Hindlimb muscle (tissue), 1 donor: Measurements from ENCODE around the gene SIL1. TPM values are rescaled to one million over a fixed set of nuclear protein-coding genes. Genes with fewer than 3 reads are reported as not detected.
A peak's percentile ranks its signal among the peaks of the same experiment; 100 is the strongest.
"Not testable (repeated sequence)": the region's sequence is repeated elsewhere in the genome, so short reads cannot be mapped to it uniquely, and the experiment has no call there.

Source experiments
- DNase-seq: peaks from one replicate; pipeline ENCODE4 v3.0.0-alpha.2; 2013
- polyA plus RNA-seq: library from polyadenylated mRNA; unstranded; fragments of 120-200 nt; gene quantifications from one replicate; pipeline ENCODE4 v1.2.1, GENCODE V29; 2013; ENCODE audit not compliant: insufficient read length

The SIL1 gene
- polyA plus RNA-seq, 1 donor: 27.9 TPM

DNA sequence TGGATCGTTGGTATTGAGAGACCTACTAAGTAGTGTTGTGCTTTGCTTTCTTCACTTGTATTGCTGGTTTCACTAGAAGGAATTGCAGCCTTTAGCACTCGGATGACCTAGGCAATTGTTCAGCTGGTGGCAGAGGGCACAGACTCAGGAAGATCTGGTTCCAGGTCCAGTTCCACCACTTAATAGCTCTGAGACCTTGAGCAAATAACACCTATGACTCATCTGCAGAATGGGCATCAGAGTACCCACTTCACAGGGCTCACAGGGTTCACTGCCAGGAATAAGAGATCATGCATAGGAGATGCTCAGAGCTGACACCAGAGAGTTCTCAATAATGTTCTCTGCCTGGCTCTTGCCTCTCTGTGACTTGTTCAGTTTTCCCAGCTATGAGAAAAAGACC, 133.6 kb downstream of the SIL1 start:
- DNase-seq: no peak

DNA sequence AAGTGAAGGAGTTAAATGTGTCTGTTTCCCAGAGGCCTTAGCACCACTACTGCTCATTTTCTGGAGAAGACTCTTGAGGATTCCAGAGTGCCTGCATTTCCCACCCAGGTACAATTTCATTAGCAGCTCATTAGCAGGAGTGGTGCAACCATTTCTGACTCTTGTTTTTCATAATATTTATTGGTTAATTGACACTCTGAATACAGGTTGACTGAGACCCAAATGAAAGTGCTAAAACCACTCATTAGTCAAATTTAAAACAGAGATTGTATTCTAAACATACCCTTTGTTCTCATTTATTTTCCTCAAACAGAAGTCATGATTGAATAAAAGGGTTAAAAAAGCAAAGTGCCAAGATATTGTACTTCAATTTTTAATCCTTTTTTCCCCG, 134.5 kb downstream of the SIL1 start:
- DNase-seq: no peak

DNA sequence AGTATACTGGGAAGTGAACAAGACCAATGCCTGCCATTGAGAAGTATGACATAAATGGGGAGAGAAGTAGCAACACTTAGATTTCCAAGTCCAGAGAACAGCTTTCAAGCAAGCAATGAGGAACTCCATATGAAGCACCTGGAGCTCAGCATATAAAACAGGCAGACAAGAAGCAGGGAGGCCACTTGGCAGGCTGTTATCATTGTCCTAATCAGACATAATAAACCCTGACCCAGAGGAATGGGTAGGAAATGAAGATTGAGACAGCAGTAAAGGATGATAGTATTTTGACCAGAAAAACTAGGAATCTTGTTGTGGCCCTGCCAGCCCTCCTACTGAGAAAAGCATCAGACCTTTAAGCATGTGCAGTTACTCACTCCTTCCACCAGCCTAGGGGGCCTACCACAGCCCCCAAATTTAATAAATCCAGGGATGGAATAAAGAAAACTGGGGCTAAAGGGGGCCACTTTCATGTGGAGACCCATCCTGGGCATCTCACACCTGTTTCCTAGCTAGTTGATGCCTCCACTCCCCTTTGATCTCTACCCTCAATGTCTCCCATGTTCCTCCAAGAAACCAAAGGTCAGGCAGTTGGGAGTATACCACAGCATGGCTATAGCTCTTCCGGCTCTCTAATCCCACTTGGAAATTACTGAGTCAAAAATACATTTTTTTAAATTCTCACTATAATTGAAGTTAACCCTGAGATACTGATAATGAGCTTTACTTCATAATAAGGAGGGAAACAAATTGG, 135.1 kb downstream of the SIL1 start:
- no peak for DNase-seq

DNA sequence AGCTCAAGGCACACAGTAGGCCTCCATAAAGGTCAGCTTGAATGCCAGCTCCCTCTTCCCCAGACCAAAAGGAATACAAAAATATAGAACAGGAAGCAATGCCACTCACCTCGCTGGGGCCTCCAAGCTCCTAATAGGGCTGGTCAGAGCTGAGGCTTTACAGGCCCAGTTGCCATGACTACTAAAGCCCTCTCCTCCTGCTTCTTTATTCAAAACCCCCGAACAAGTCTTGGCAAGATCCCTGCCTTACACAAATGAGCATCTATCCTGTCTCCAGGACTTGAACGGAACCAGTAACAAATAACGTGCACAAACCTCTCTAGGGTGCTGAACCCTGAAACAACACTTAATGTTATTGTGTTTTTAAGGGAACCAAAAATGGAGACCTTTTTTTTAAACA, 136.3 kb downstream of the SIL1 start:
- DNase-seq: no peak

DNA sequence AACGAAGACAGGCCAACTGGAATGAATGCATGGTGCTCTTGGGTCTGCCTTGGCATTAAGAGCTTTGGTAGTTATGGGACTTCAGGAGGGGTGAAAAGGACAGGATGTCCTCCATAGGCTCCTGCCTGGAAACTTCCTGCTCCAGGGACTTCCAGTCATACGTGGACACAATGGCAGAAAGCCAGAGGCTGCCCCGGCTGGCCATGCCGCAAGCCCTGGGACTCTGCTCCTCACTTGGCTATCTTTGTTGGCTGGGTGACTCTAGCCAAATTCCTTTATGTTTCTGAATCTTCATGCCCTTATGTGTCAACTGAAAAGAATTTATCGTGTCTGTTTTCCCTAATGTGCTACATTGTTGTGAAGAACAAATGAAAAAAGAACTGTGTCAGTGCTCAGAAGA, 136.9 kb downstream of the SIL1 start:
- DNase-seq: peak; percentile 13

DNA sequence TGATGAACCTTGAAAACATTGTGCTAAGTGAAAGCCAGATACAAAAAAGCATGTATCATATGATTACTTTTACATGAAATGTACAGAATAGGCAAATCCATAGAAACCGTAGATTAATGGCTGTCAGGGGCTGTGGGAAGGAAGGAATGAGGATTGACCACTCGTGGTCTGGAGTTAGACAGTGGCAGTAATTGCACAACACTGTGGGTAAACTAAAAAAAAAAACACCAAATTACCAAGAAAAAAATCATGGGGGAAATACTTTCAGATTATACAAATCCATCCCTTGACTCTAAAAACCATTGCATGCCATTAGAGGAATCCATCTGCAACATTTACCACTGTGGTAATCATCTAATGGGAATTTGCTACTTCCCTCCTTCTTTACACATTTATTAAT, 140.0 kb downstream of the SIL1 start:
- no peak for DNase-seq

DNA sequence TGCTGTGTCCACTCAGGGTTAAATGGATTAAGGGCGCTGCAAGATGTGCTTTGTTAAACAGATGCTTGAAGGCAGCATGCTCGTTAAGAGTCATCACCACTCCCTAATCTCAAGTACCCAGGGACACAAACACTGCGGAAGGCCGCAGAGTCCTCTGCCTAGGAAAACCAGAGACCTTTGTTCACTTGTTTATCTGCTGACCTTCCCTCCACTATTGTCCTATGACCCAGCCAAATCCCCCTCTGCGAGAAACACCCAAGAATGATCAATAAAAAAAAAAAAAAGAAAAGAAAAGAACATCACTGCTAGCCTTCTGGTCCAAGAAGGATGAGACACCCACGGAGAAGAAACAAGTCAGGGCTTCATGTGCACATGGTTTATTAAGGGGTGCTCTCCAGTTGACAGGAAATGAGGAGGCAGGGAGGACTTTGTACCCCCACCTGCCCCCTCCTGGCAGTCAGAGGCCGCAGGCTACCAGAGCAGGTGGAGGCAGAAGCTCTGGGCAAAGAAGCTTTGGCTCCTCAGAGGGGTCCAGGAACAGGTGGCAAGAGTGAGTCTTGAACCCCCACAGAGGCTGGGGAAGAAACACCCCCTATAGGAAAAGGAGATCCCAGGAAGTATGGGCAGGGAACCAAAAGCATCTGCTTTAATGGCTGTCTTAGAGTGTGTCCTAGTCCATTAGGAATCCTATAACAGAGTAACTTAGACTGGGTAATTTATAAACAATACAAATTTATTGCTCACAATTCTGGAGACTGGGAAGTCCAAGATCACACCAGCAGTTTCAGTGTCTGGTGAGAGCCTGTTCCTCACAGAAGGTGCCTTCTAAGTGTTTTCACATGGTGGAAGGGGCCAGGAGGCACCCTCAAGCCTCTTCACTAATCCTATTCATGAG, 140.9 kb downstream of the SIL1 start:
- not testable (repeated sequence) for DNase-seq

DNA sequence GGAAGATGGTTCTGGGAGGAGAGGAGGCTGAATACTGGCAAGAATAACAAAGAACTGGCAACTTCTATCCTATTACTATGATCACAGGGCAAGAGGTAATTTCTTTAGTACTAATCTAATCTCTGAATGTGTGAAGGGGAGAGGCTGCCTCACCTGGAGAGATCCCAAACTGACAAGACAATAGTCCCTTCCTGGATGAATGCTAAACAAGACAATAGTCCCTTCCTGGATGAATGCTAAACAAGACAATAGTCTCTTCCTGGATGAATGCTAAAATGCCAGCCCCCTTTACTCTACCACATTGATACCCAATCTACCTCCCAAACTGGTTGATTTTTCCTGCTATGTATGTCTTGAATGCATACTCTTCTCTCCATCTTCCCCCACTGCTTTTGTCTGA, 145.2 kb downstream of the SIL1 start:
- no peak for DNase-seq

DNA sequence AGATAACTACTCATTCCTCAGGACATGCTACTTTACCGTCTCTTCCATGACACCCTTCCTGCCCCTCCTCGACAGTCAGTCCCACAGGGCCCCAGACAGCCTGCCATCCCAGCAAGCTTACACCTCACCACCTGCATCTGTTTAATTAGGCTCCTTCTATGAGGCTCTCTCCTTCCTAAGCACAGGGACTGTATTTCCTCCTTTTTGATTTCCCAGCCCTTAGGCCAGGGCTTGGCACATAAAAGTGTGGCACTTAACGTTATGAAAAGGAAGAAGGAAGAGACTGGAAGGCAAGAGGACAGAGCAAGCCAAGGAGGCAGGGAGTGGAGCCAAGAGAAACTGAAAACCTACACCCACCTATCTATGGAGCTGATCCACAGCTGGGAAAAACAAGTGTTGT, 146.8 kb downstream of the SIL1 start:
- no peak for DNase-seq

DNA sequence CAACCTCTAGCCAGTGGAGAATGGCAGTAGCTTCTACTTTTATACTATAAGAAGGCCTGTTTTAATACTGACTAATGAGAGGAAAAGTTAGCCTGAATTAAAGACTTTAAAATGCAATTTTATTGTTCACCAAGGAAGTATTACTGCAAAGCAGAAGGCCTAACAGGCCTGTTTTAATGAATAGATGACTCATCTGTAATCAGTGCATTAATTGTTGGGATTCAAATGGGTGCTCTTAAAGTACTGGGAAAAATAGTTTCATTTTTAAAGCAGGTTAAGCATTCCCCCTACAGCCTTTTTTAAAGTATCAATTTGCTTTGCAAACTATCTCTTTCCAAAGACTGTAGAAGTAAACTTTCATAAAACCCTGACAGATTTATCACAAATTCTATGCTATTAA, 147.7 kb downstream of the SIL1 start:
- no peak for DNase-seq

DNA sequence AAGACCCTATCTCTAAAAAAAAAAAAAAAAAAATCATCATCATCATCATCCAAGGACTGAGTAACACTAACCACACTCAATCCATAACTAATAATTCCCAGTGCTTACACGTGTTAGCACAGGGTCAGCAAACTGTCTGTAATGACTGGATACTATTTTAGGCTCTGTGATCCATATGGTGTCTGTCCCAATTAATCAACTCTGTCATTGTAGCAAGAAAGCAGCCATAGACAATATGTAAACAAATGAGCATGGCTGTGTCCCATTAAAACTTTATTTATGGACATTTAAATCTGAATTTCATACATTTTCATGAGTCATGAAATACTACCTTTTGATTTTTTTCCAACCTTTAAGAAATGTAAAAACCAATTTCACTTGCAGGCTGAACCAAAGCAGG, 148.4 kb downstream of the SIL1 start:
- no peak for DNase-seq

DNA sequence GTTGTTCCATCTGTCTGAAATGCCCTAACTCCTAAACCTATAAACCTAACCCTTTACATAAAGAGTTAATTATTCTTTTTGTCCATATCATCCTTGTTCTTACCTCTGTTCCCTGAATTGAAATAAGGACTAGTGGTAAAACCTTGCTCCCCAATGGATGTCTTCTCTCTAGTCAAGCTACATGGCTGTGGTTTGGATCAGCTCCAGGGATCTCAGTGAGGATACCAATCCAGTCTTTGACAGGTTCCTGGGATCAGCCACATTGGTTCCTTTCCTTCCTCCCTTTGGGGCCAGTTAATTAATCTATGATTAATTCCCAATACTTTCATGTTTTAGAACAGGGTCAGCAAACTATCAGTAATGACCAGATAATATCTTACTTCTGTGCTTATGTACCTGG, 151.6 kb downstream of the SIL1 start:
- DNase-seq: no peak

DNA sequence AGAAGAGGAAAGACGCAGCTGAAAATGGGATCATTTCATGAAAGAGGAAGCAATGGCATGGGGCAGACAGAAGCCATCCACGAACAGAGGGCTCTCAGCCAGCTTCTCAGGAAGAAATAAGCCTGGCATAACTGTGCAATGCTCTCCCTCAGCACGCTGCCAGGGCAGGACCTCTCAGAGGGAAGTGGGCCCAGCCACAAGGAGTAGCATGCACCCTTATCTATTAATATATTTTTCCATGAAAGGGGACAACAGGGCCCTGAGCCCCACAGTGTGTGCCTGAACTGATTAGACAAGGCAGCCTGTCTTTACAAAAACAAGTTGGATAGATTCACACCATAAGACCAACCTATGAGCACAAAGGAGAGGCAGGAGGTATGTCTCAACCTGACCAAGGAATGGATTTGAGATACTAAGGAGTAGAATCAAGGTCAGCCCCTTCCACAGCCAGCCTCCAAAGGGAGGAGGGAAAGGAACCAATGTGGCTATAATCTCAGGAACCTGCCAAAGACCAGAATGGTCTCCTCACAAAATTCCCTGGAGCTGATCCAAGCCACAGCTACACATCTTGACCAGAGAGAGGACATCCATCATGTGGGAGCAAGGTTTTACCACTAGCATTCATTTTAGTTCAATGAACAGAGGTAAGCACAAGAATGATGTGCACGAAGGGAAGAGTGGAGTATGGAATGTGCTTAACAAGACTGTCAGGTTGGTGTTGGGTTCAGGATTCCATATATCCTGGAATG, 154.8 kb downstream of the SIL1 start:
- no peak for DNase-seq

DNA sequence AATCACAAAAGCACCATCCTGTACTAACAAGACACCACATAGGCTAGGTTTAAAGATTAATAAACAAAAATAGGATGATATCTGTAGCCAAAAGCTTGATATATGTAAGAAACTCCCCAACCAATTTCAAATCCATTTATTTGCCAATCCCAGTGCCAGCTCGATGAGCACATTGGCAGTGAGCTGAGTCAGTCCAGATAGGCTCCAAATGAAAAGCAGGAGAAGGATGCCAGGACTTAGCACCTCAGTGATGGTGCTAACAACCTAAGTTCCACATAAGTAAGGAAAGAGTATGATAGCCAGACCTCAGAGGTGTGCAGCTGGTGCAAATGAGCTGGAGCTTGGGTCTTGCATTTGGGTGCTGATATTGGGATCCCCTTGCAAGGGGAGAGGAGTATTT, 158.1 kb downstream of the SIL1 start:
- no peak for DNase-seq

DNA sequence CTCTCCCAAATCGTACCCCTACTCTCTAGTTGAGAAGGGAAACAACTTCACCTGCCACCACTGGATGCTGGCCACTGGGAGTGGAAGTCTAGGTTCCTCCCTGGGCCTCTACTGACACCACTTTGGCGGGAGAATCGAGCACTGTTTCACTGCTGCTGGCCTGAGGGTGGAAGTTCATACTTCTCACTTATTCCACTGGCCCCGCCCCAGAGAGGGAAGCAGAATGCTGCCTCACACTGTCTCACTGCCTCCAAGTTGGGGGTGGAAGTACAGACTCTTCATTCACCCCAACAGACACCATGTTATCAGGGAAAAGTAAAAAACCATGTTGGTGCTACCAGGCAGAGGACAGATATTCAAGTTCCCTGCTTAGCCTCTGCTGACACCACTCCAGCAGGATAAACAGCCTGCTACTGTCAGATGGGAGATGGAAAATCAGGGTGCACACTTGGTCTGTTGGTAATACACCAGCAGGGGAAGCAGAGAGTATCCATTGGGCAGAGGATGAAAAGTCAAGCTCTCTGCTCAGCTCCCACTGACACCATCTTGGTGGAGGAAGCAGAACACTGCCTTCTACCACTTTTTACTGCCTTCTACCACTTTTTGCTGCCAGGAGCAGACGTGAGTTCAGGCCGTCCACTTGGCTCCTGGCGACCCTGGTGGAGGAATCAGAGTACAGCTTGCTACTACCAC, 159.4 kb downstream of the SIL1 start:
- DNase-seq: no peak

DNA sequence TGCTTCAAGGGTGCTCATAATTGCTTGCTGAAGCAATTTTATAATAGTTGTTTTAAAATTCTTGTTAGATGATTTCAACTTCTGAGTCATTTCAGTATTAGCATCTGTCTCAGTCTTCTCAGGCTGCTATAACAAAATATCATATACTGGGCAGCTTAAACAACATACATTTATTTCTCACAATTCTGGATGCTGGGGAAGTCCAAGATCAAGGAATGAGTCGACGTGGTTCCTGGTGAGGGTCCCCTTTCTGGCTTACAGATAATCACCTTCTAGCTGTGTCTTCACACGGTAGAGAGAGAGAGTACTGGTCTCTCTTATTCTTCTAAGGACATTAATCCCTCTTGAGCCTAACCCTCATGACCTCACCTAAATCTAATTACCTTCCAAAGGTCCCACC, 160.4 kb downstream of the SIL1 start:
- DNase-seq: no peak

DNA sequence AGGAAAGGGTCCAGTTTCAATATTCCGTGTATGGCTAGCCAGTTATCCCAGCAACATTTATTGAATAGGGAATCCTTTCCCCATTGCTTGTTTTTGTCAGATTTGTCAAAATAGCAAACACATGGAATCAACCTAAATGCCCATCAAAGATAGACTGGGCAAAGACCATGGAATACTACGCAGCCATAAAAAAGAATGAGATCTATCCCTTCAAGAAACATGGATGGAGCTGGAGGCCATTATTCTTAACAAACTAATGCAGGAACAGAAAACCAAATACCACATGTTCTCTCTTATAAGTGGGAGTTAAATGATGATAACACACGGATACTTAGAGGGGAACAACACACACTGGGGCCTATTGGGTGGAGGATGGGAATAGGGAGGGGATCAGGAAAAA, 161.8 kb downstream of the SIL1 start:
- DNase-seq: not testable (repeated sequence)

DNA sequence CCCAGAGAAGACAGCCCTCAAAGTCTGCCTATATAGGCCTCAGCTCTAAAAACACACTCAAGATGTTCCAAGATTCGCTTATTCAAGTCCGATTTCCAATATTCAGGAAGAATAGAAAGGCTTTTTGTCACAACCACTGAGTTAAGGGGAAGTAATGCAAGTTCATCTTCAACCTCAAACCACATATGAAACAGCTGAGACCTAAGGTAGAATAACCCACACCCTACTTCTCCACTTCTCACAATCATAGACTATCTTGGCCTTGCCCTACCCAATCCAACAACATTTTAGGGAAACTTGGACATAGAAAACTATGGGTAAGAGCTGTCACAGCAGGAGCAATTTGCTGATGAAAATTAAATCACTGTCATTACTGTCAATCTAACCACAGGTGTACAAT, 171.0 kb downstream of the SIL1 start:
- DNase-seq: no peak

DNA sequence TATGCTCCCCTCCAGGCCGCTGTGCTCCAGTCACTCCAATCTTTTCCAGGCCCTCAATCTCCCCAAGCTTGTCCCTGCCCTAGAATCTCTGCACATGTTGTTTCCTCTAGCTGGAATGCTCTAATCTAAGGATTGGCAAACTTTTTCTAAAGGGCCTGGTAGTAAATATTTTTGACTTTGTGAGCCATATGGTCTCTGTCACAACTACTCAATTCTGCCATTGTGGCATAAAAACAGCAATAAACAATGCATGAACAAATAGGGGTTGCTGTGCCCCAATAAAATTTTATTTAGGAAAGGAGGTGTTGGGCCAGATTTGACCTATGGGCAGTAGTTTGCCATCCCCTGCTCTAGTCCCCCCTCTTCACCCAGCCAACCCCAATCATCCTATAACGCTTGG, 172.5 kb downstream of the SIL1 start:
- DNase-seq: no peak

DNA sequence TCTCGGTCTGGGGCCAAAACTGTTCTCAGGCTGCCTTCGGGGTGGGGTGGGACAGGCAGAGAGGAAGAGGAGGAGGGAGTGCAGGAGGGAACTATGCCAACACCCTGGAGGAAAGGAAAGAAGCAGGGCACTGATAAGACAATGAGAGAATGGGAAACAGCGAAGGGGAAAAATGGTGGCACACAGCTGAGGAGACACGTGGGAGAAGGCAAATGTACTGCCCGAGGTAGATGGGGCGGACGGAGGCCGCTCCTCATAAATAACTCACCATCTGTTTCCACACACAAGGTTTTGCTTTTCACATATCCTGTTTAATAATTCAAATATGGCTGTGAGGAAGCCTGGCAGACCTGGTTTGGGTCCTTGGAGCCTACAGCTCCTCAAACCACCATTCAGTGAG, 174.9 kb downstream of the SIL1 start:
- DNase-seq: no peak

DNA sequence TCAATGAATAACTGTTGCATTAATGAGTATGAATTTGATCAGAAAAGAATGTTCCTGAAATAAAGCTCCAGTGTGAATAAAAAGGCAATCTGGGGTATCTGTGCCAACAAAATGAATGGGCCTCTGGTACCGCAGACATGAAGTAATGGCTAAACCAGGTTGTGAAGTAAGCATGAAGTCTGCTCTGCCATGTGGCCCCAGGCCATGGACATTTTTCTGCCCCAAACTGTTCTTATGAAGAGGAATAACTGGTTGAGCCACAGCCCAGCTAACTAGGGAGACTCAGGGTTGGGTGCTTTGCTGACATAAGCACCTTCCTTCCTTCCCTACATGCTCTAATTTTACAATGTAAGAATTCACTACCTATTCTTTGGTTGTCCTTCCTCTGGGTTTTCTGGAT, 175.6 kb downstream of the SIL1 start:
- DNase-seq: peak; percentile 33

DNA sequence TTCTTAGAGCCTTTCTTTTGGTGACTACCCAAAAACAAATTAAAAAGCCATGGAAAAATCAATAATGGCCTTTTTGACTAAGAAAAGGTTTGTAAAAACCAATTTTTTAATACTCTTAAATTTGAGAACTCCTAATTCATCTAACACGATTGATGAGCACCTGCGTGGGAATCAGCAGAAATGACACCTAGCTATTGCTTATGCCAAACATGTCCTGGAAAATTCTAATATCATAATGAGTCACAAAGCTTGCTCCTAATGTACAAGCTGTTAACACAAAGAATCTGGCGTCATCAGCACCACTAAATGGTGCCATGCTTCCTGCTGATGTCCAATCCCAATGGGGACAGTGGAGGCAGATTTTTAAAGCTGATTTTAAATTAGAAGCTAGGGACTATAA, 176.8 kb downstream of the SIL1 start:
- DNase-seq: no peak

DNA sequence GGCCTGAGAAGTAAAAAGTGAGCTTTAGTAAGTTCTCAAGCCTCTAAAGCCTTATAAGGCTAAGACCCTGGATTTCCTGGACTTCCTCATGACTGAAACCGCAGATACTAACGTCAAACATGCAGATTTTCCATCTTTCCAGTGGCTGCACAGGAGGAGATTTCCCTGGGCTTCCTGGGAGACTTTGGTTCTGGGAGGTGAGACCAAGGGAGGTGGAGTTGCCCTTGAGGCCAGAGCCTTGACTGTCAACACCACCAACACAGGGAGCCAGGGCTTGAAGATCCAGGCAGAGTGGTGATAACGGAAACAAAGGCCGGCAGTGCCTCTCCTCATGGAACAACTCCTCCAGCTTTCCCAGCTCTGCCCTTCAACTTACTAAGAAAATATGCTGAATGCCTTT, 178.3 kb downstream of the SIL1 start:
- no peak for DNase-seq
